K562 (cell line): Measurements from ENCODE around the gene LMX1B. TPM values are rescaled to one million over a fixed set of nuclear protein-coding genes. Genes with fewer than 3 reads are reported as not detected.

Experiments
- ASH1L ChIP-seq: fragments of 450-650 bp; IDR thresholded peaks from 2 replicates; pipeline ENCODE4 v1.6.1; 2018; ENCODE audit warnings: borderline replicate concordance, mild to moderate bottlenecking, low read depth; ENCODE audit not compliant: partially characterized antibody
- BRD9 ChIP-seq: fragments of 450-650 bp; IDR thresholded peaks from 2 replicates; pipeline ENCODE4 v1.6.1; 2018; ENCODE audit warnings: low read depth; ENCODE audit not compliant: partially characterized antibody
- HOMEZ ChIP-seq: fragments of 250-450 bp; sonication (Bioruptor Pico); IDR thresholded peaks from 2 replicates; pipeline ENCODE4 v1.4.0; 2020; ENCODE audit warnings: mild to moderate bottlenecking, moderate library complexity
- NR0B1 ChIP-seq: fragments of 450-650 bp; IDR thresholded peaks from one replicate; pipeline ENCODE4 v1.6.1; 2018; ENCODE audit warnings: mild to moderate bottlenecking, moderate library complexity; ENCODE audit not compliant: partially characterized antibody
- NR3C1 ChIP-seq: sonication (generic); formaldehyde crosslinking; IDR thresholded peaks from 2 replicates; pipeline ENCODE4 v1.8.1; 2022; ENCODE audit warnings: missing genetic modification reagents
- PHF20 ChIP-seq: fragments of 450-650 bp; IDR thresholded peaks from 2 replicates; pipeline ENCODE4 v1.6.1; 2018; ENCODE audit not compliant: partially characterized antibody
- RBM14 ChIP-seq: fragments of 200-400 bp; formaldehyde crosslinking; IDR thresholded peaks from 2 replicates; pipeline ENCODE4 v1.6.1; 2018; ENCODE audit warnings: low read depth, mild to moderate bottlenecking, low read length, moderate library complexity, borderline replicate concordance; ENCODE audit not compliant: insufficient read depth
- ZBTB8A ChIP-seq: fragments of 450-650 bp; IDR thresholded peaks from 2 replicates; pipeline ENCODE4 v1.6.1; 2018; ENCODE audit warnings: mild to moderate bottlenecking, moderate library complexity; ENCODE audit not compliant: partially characterized antibody
- ZNF140 ChIP-seq: fragments of 250-450 bp; sonication (Bioruptor Pico); IDR thresholded peaks from 2 replicates; pipeline ENCODE4 v1.8.0; 2021; ENCODE audit warnings: moderate library complexity, mild to moderate bottlenecking, inconsistent platforms
- ZNF347 ChIP-seq: fragments of 450-650 bp; formaldehyde crosslinking; IDR thresholded peaks from 2 replicates; pipeline ENCODE4 v1.4.0; 2020; ENCODE audit warnings: low read depth, mild to moderate bottlenecking, moderate library complexity
- ZNF354B ChIP-seq: fragments of 250-450 bp; sonication (Bioruptor Pico); IDR thresholded peaks from 2 replicates; pipeline ENCODE4 v1.4.0; 2020
- polyA plus RNA-seq, 8 experiments: library from polyadenylated mRNA; depleted of rRNA in 4 of 8; stranded (reverse) in 5 of 8; unstranded in 3 of 8; fragments of >200 nt; fragmentation: Nextera tagmentation in 2 of 8; fragmentation: Illumina TruSeq in 1 of 8; extraction: Ambion mirVana in 2 of 8; extraction: Trizol in 1 of 8; gene quantifications; 2 replicates each; pipeline versions ENCODE4 v1.2.1 to v1.2.3, GENCODE V29; 2011 to 2014; ENCODE audit warnings: inconsistent platforms in 1 of 8, missing spikeins in 1 of 8
- total RNA-seq, 7 experiments: library from RNA; depleted of rRNA in 6 of 7; stranded (reverse); fragments of >200 nt in 6 of 7; fragmentation: Illumina TruSeq in 2 of 7; extraction: Trizol in 2 of 7; gene quantifications; 2 replicates each; pipeline versions ENCODE4 v1.2.1 to v1.2.3, GENCODE V29; 2011 to 2021; ENCODE audit warnings: low replicate concordance in 1 of 7
- TF ChIP-seq, protein P1 (sequence below): sonication (generic); formaldehyde crosslinking; IDR thresholded peaks from 2 replicates; pipeline ENCODE4 v1.8.0; 2022; ENCODE audit warnings: mild to moderate bottlenecking, missing genetic modification reagents
- TF ChIP-seq, protein P2 (sequence below): IDR thresholded peaks from 3 replicates; pipeline ENCODE4 v1.6.1; 2011; ENCODE audit warnings: borderline replicate concordance, mild to moderate bottlenecking, moderate library complexity; ENCODE audit not compliant: insufficient read length; ENCODE audit errors: extremely low read depth
- TF ChIP-seq, protein P3 (sequence below): fragments of 250-450 bp; sonication (Bioruptor Pico); IDR thresholded peaks from 2 replicates; pipeline ENCODE4 v1.4.0; 2020; ENCODE audit warnings: mild to moderate bottlenecking

LMX1B gene
- total and polyA plus RNA-seq, 9 of the 15 experiments (the other 6 are each of a cell fraction or from before 2014, with no cell fraction given), result not detected

GRCh38 chr9:126621061-126621918 lies 7.6 kb downstream of the LMX1B start (continued):
- TF ChIP-seq, protein P1, sequence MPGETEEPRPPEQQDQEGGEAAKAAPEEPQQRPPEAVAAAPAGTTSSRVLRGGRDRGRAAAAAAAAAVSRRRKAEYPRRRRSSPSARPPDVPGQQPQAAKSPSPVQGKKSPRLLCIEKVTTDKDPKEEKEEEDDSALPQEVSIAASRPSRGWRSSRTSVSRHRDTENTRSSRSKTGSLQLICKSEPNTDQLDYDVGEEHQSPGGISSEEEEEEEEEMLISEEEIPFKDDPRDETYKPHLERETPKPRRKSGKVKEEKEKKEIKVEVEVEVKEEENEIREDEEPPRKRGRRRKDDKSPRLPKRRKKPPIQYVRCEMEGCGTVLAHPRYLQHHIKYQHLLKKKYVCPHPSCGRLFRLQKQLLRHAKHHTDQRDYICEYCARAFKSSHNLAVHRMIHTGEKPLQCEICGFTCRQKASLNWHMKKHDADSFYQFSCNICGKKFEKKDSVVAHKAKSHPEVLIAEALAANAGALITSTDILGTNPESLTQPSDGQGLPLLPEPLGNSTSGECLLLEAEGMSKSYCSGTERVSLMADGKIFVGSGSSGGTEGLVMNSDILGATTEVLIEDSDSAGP, result no peak
- TF ChIP-seq HOMEZ (CRISPR knock-in tag) (no peak), ZNF140 (CRISPR knock-in tag) (no peak), BRD9 (no peak), ZNF347 (CRISPR knock-in tag) (no peak), NR0B1 (no peak), NR3C1 (no peak), ZNF354B (CRISPR knock-in tag) (no peak), RBM14 (no peak), ZBTB8A (no peak), PHF20 (no peak), ASH1L (no peak)
- TF ChIP-seq, protein P2, sequence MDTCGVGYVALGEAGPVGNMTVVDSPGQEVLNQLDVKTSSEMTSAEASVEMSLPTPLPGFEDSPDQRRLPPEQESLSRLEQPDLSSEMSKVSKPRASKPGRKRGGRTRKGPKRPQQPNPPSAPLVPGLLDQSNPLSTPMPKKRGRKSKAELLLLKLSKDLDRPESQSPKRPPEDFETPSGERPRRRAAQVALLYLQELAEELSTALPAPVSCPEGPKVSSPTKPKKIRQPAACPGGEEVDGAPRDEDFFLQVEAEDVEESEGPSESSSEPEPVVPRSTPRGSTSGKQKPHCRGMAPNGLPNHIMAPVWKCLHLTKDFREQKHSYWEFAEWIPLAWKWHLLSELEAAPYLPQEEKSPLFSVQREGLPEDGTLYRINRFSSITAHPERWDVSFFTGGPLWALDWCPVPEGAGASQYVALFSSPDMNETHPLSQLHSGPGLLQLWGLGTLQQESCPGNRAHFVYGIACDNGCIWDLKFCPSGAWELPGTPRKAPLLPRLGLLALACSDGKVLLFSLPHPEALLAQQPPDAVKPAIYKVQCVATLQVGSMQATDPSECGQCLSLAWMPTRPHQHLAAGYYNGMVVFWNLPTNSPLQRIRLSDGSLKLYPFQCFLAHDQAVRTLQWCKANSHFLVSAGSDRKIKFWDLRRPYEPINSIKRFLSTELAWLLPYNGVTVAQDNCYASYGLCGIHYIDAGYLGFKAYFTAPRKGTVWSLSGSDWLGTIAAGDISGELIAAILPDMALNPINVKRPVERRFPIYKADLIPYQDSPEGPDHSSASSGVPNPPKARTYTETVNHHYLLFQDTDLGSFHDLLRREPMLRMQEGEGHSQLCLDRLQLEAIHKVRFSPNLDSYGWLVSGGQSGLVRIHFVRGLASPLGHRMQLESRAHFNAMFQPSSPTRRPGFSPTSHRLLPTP, result no peak
- TF ChIP-seq, protein P3, sequence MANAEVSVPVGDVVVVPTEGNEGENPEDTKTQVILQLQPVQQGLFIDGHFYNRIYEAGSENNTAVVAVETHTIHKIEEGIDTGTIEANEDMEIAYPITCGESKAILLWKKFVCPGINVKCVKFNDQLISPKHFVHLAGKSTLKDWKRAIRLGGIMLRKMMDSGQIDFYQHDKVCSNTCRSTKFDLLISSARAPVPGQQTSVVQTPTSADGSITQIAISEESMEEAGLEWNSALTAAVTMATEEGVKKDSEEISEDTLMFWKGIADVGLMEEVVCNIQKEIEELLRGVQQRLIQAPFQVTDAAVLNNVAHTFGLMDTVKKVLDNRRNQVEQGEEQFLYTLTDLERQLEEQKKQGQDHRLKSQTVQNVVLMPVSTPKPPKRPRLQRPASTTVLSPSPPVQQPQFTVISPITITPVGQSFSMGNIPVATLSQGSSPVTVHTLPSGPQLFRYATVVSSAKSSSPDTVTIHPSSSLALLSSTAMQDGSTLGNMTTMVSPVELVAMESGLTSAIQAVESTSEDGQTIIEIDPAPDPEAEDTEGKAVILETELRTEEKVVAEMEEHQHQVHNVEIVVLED (CRISPR knock-in tag), result no peak
